GM18870 (cell line): Measurements from ENCODE around the gene ABCA13.

Experiments
- ATAC-seq: cut with Tn5 transposase; IDR thresholded peaks from one replicate; pipeline ENCODE4 v1.9.1; 2021; ENCODE audit warnings: moderate library complexity; ENCODE audit not compliant: unreplicated experiment

ABCA13 gene

GRCh38 chr7:48426331-48426965 is 255.2 kb downstream of the ABCA13 start:
- no peak for ATAC-seq

- ATAC-seq = no peak
These were observed 255.8 kb downstream of the ABCA13 start for GRCh38 chr7:48426966-48427555.

GRCh38 chr7:48427671-48428070 is 256.4 kb downstream of the ABCA13 start:
- no peak for ATAC-seq

GRCh38 chr7:48428091-48428684 is 256.9 kb downstream of the ABCA13 start:
- no peak for ATAC-seq

GRCh38 chr7:48429117-48429516 is 257.9 kb downstream of the ABCA13 start:
- ATAC-seq = no peak

GRCh38 chr7:48438206-48438605 is 266.9 kb downstream of the ABCA13 start:
- no peak for ATAC-seq

- no peak for ATAC-seq
These were observed 270.7 kb downstream of the ABCA13 start for GRCh38 chr7:48441848-48442492.

- ATAC-seq = no peak
These were observed 271.8 kb downstream of the ABCA13 start for GRCh38 chr7:48443051-48443450.

- ATAC-seq = no peak
These were observed 275.5 kb downstream of the ABCA13 start for GRCh38 chr7:48446721-48447120.

- no peak for ATAC-seq
These were observed 281.0 kb downstream of the ABCA13 start for GRCh38 chr7:48452218-48452617.

- ATAC-seq = no peak
These were observed 283.5 kb downstream of the ABCA13 start for GRCh38 chr7:48454750-48455192.

- no peak for ATAC-seq
These were observed 284.1 kb downstream of the ABCA13 start for GRCh38 chr7:48455363-48455762.

GRCh38 chr7:48458701-48459524 is 287.7 kb downstream of the ABCA13 start:
- no peak for ATAC-seq

- no peak for ATAC-seq
These were observed 295.5 kb downstream of the ABCA13 start for GRCh38 chr7:48466713-48467112.

- ATAC-seq = no peak
These were observed 299.9 kb downstream of the ABCA13 start for GRCh38 chr7:48471196-48471595.

GRCh38 chr7:48472640-48473039 is 301.4 kb downstream of the ABCA13 start:
- ATAC-seq = no peak

- ATAC-seq = no peak
These were observed 302.1 kb downstream of the ABCA13 start for GRCh38 chr7:48473205-48473865.

- ATAC-seq = no peak
These were observed 310.0 kb downstream of the ABCA13 start for GRCh38 chr7:48481235-48481634.

- no peak for ATAC-seq
These were observed 326.3 kb downstream of the ABCA13 start for GRCh38 chr7:48497521-48497920.

- no peak for ATAC-seq
These were observed 330.8 kb downstream of the ABCA13 start for GRCh38 chr7:48502021-48502420.

GRCh38 chr7:48505051-48505450 is 333.8 kb downstream of the ABCA13 start:
- ATAC-seq = no peak
